Liver (tissue), 9 donors: ENCODE results near the gene ANO10. TPM values are rescaled to one million over a fixed set of nuclear protein-coding genes. Genes with fewer than 3 reads are reported as not detected.
"Not testable (repeated sequence)": the region's sequence is repeated elsewhere in the genome, so short reads cannot be mapped to it uniquely, and the experiment has no call there.

Experiments used
- DNase-seq: peaks from one replicate; pipeline ENCODE4 v3.0.0-alpha.2; 2017; ENCODE audit warnings: low spot score
- H3K27ac ChIP-seq, 2 donors: one replicate each; pipeline ENCODE4 v1.7.0; 2013; ENCODE audit warnings: inconsistent platforms in 2 of 2, low read length in 2 of 2, control low read depth in 1 of 2, low read depth in 1 of 2, mild to moderate bottlenecking in 1 of 2
- H3K27me3 ChIP-seq, 4 donors: one replicate each; pipeline versions ENCODE4 v1.6.1 to v1.7.0; 2013; ENCODE audit warnings: low read length in 3 of 4, inconsistent platforms in 1 of 4, mild to moderate bottlenecking in 1 of 4, moderate library complexity in 1 of 4; ENCODE audit not compliant: control insufficient read depth in 4 of 4, insufficient read depth in 4 of 4
- H3K36me3 ChIP-seq, 4 donors: one replicate each; pipeline versions ENCODE4 v1.6.1 to v1.7.0; 2013; ENCODE audit warnings: low read length in 3 of 4, mild to moderate bottlenecking in 3 of 4, low read depth in 1 of 4, moderate library complexity in 1 of 4; ENCODE audit not compliant: control insufficient read depth in 4 of 4, insufficient read depth in 3 of 4
- H3K4me1 ChIP-seq, 4 donors: one replicate each; pipeline versions ENCODE4 v1.6.1 to v1.7.0; 2013; ENCODE audit warnings: low read length in 3 of 4, mild to moderate bottlenecking in 3 of 4, moderate library complexity in 1 of 4; ENCODE audit not compliant: control insufficient read depth in 4 of 4, insufficient read depth in 4 of 4
- H3K4me3 ChIP-seq, 3 donors: one replicate each; pipeline versions ENCODE4 v1.6.1 to v1.7.0; 2013; ENCODE audit warnings: low read length in 3 of 3, control low read depth in 1 of 3, low read depth in 1 of 3, mild to moderate bottlenecking in 1 of 3
- H3K9ac ChIP-seq, 2 donors: one replicate each; pipeline ENCODE4 v1.7.0; 2013; ENCODE audit warnings: low read length in 2 of 2, mild to moderate bottlenecking in 2 of 2, moderate library complexity in 2 of 2, control low read depth in 1 of 2, low read depth in 1 of 2
- H3K9me3 ChIP-seq, 4 donors: one replicate each; pipeline versions ENCODE4 v1.6.1 to v1.7.0; 2013; ENCODE audit warnings: low read length in 3 of 4; ENCODE audit not compliant: control insufficient read depth in 4 of 4
- EGR1 ChIP-seq, 2 donors: IDR thresholded peaks; 2 replicates each; pipeline ENCODE4 v1.6.1; 2016 to 2018; ENCODE audit warnings: antibody characterized with exemption in 2 of 2, low read depth in 2 of 2
- FOXA1 ChIP-seq: IDR thresholded peaks from 2 replicates; pipeline ENCODE4 v1.6.1; 2016; ENCODE audit warnings: antibody characterized with exemption
- FOXA2 ChIP-seq: IDR thresholded peaks from 2 replicates; pipeline ENCODE4 v1.6.1; 2016; ENCODE audit warnings: antibody characterized with exemption
- GABPA ChIP-seq, 2 donors: IDR thresholded peaks in 1 of 2; conservative IDR thresholded peaks in 1 of 2; 2 replicates each; pipeline ENCODE4 v1.6.1; 2016; ENCODE audit warnings: antibody characterized with exemption in 2 of 2, mild to moderate bottlenecking in 1 of 2, moderate library complexity in 1 of 2
- HNF4A ChIP-seq, 2 donors: conservative IDR thresholded peaks; 2 replicates each; pipeline ENCODE4 v1.6.1; 2016; ENCODE audit warnings: antibody characterized with exemption in 2 of 2, mild to moderate bottlenecking in 2 of 2
- HNF4G ChIP-seq: IDR thresholded peaks from 2 replicates; pipeline ENCODE4 v1.6.1; 2016; ENCODE audit warnings: antibody characterized with exemption
- JUND ChIP-seq, 2 donors: IDR thresholded peaks; 2 replicates each; pipeline ENCODE4 v1.6.1; 2016; ENCODE audit warnings: antibody characterized with exemption in 2 of 2
- NR2F2 ChIP-seq: IDR thresholded peaks from 2 replicates; pipeline ENCODE4 v1.6.1; 2016; ENCODE audit warnings: antibody characterized with exemption
- RAD21 ChIP-seq, 2 donors: IDR thresholded peaks; 2 replicates each; pipeline ENCODE4 v1.6.1; 2016; ENCODE audit warnings: antibody characterized with exemption in 2 of 2, mild to moderate bottlenecking in 2 of 2
- REST ChIP-seq: IDR thresholded peaks from 2 replicates; pipeline ENCODE4 v1.6.1; 2016; ENCODE audit warnings: antibody characterized with exemption, mild to moderate bottlenecking
- RXRA ChIP-seq, 2 donors: IDR thresholded peaks; 2 replicates each; pipeline ENCODE4 v1.6.1; 2017 to 2018; ENCODE audit warnings: antibody characterized with exemption in 2 of 2, mild to moderate bottlenecking in 1 of 2
- SP1 ChIP-seq: IDR thresholded peaks from 2 replicates; pipeline ENCODE4 v1.6.1; 2018; ENCODE audit warnings: antibody characterized with exemption, mild to moderate bottlenecking
- TAF1 ChIP-seq: conservative IDR thresholded peaks from 2 replicates; pipeline ENCODE4 v1.6.1; 2016; ENCODE audit warnings: antibody characterized with exemption, mild to moderate bottlenecking
- YY1 ChIP-seq: IDR thresholded peaks from 2 replicates; pipeline ENCODE4 v1.6.1; 2016; ENCODE audit warnings: antibody characterized with exemption, mild to moderate bottlenecking
- ZBTB33 ChIP-seq: IDR thresholded peaks from 2 replicates; pipeline ENCODE4 v1.6.1; 2016; ENCODE audit warnings: antibody characterized with exemption
- WGBS: extraction: QIAGEN DNeasy Blood & Tissue Kit; methylation state at CpG from one replicate; pipeline ENCODE4 v1.1.7; 2013; 5-methylcytosine and 5-hydroxymethylcytosine counted together
- polyA plus RNA-seq, 2 donors: library from polyadenylated mRNA; stranded (reverse) in 1 of 2; unstranded in 1 of 2; fragments of 200-250 nt in 1 of 2; fragments of >200 nt in 1 of 2; fragmentation: Nextera tagmentation in 1 of 2; extraction: Ambion mirVana in 1 of 2; gene quantifications; one replicate each; pipeline versions ENCODE4 v1.2.1 to v1.2.3, GENCODE V29; 2013 to 2015
- total RNA-seq, 2 donors: library from RNA; depleted of rRNA; stranded (reverse); fragments of >200 nt; gene quantifications; one replicate each; pipeline ENCODE4 v1.2.3, GENCODE V29; 2014
- TF ChIP-seq, protein P1 (sequence below): fragments of 150-350 bp; IDR thresholded peaks from 2 replicates; pipeline ENCODE4 v1.5.1; 2017; ENCODE audit warnings: improper control_type of control experiment, low read depth, low read length; ENCODE audit not compliant: missing input control
- TF ChIP-seq, protein P2 (sequence below): IDR thresholded peaks from 2 replicates; pipeline ENCODE4 v1.6.1; 2016; ENCODE audit warnings: antibody characterized with exemption
- donor health status: healthy.
- donor health status: healthy.
- donor health status: healthy.
- donor health status: healthy.
- donor health status: healthy.

Gene ANO10
- total and polyA plus RNA-seq, 4 donors: 5.6 to 8.7 (median 6.8) TPM

- no peak for TF ChIP-seq REST
- TF ChIP-seq RAD21 (IDR thresholded peaks at IDR 0.05): no peak
Measured at GRCh38 chr3:43484926-43485488, 136.8 kb downstream of the ANO10 start (continued).

- DNase-seq: no peak
- Histone ChIP-seq H3K27ac (no peak overlapping the region), H3K9ac (no peak overlapping the region)
Measured at GRCh38 chr3:43481375-43481774, 140.4 kb downstream of the ANO10 start.

GRCh38 chr3:43478839-43479238 lies 143.0 kb downstream of the ANO10 start:
- not testable (repeated sequence) for H3K36me3 ChIP-seq, H3K4me3 ChIP-seq, H3K27ac ChIP-seq, H3K27me3 ChIP-seq, H3K9ac ChIP-seq, H3K9me3 ChIP-seq, H3K4me1 ChIP-seq, DNase-seq
- WGBS: 85% methylated on average over 2 of the region's 2 CpGs

More at GRCh38 chr3:43481375-43481774, 140.4 kb downstream of the ANO10 start:
- no peaks in the 10 kb centered on the region for H3K36me3 ChIP-seq
- TF ChIP-seq FOXA1 (no peak), REST (no peak), NR2F2 (no peak), RXRA (IDR thresholded peaks at IDR 0.05) (no peak), HNF4G (no peak), EGR1 (IDR thresholded peaks at IDR 0.05; ENCODE audit: low read depth in 2 of 2) (no peak), SP1 (no peak), ZBTB33 (no peak), FOXA2 (no peak), YY1 (no peak), JUND (IDR thresholded peaks at IDR 0.05) (no peak), TAF1 (no peak), RAD21 (IDR thresholded peaks at IDR 0.05) (no peak), GABPA (IDR thresholded peaks at IDR 0.05 in 1 of 2, conservative IDR thresholded peaks at IDR 0.05 in 1 of 2) (no peak), HNF4A (conservative IDR thresholded peaks at IDR 0.05) (no peak)
- TF ChIP-seq, protein P1, sequence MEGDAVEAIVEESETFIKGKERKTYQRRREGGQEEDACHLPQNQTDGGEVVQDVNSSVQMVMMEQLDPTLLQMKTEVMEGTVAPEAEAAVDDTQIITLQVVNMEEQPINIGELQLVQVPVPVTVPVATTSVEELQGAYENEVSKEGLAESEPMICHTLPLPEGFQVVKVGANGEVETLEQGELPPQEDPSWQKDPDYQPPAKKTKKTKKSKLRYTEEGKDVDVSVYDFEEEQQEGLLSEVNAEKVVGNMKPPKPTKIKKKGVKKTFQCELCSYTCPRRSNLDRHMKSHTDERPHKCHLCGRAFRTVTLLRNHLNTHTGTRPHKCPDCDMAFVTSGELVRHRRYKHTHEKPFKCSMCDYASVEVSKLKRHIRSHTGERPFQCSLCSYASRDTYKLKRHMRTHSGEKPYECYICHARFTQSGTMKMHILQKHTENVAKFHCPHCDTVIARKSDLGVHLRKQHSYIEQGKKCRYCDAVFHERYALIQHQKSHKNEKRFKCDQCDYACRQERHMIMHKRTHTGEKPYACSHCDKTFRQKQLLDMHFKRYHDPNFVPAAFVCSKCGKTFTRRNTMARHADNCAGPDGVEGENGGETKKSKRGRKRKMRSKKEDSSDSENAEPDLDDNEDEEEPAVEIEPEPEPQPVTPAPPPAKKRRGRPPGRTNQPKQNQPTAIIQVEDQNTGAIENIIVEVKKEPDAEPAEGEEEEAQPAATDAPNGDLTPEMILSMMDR: no peak
- TF ChIP-seq, protein P2, sequence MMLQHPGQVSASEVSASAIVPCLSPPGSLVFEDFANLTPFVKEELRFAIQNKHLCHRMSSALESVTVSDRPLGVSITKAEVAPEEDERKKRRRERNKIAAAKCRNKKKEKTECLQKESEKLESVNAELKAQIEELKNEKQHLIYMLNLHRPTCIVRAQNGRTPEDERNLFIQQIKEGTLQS: no peak
- no peaks in the 10 kb centered on the region for H3K27me3 ChIP-seq
- H3K9me3 ChIP-seq: no peaks in the 10 kb centered on the region
- no peaks in the 10 kb centered on the region for H3K4me1 ChIP-seq
- H3K4me3 ChIP-seq: no peak overlapping the region
